T47D (cell line): ENCODE measurements around the gene SND1.
"Not testable (repeated sequence)": the region's sequence is repeated elsewhere in the genome, so short reads cannot be mapped to it uniquely, and the experiment has no call there.

Experiments
- DNase-seq, 2 experiments: peaks; one replicate each; pipeline versions ENCODE4 v3.0.0 to v3.0.0-alpha.2; 2011 to 2012; ENCODE audit warnings: low read depth in 1 of 2, low spot score in 1 of 2
- JUND ChIP-seq: IDR thresholded peaks from 2 replicates; pipeline ENCODE4 v1.6.1; 2012; ENCODE audit warnings: low read depth
- in situ Hi-C: cut with HindIII; loops from 2 replicates; pipeline ENCODE4 v1.10.0; 2016; ENCODE audit warnings: low sequenced_read_pairs, low pct_unique_long_range_greater_than_20kb

Gene SND1

DNA sequence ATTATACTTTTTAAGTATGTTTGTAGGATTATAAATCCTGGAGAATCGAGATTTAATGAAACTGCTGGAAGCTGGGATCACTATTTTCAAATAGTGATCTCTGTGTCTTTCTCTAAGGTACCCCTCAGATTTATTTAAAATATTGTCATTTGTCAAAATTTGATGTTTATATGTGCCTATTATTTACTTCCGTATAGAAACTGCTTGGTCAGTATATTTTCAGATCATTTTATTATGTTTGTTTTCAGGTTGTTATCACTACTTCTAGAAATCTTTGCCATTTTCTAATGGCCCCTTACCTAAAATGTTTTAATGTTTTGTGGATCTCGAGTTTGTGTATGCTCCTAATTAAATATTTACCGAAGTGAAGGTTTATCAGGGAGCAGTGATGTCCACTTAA is 183.7 kb downstream of the SND1 start:
- TF ChIP-seq JUND: no peak
- no peak for DNase-seq
- in situ Hi-C loops: no loop called here

DNA sequence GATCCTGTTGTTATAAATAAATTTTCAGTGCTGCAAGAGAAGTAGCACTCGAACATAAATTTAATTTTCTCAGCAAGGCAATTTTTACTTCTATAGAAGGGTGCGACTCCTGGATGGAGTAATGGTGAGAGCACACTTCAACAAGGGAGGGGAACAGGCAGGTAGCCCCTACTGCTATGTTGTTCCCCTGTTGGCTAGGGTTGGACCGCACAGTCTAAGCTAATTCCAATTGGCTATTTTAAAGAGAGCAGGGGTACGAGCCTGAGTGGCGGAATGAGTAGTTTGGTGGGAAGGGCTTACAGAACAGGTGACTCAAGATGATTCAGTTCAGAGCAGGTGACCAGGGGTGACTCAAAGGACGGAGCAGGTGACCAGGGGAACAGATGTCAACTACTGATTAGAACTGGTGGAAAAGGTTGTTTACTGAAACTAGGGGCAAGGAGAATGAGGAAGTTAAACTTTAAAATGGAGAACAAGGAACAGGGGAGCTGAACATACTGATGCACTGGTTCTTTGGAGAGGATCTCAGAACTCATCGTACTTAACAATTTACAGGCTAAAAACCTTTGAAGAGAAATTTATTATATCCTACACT is 185.9 kb downstream of the SND1 start:
- in situ Hi-C loops: not testable (repeated sequence)

GRCh38 chr7:127838816-127839415 is 186.9 kb downstream of the SND1 start:
- in situ Hi-C loops: no loop called here
- TF ChIP-seq JUND: no peak
- DNase-seq: no peak

More for the DNA sequence above, 185.9 kb downstream of the SND1 start:
- DNase-seq: not testable (repeated sequence)

DNA sequence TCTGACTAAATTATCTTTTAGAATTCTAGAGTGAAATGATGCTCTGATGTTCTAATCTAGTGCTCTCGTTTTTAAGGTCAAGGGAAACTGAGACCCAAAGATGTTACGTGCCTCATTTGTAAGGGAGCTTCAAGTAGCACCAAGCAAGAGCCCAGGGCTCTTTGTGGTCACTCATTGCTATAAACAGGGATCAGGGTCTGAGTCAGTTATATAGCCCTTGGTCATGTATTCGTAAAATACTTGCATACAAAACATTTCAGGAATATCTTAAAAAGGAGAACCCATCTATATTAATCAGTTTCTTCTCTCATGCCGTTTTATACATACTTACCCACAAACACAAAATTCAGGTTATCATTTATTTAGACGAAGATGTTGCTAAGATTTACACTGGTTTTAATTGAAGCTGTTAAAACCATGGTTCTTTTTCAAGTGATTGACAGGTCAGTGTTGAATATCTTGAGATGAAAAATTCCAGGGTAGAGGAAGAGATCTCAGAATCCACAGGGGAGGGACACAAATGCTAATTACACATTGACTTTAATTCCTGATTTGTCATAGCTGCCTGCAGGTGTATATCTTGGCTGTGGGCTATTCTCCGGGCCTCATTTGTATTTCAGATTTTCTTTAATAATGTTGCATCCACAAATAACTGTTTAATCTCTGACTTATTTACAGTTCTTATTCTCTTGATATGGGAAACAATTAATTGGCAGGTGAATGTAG is 188.4 kb downstream of the SND1 start:
- in situ Hi-C loops: no loop called here
- no peak for DNase-seq
- no peak for TF ChIP-seq JUND

DNA sequence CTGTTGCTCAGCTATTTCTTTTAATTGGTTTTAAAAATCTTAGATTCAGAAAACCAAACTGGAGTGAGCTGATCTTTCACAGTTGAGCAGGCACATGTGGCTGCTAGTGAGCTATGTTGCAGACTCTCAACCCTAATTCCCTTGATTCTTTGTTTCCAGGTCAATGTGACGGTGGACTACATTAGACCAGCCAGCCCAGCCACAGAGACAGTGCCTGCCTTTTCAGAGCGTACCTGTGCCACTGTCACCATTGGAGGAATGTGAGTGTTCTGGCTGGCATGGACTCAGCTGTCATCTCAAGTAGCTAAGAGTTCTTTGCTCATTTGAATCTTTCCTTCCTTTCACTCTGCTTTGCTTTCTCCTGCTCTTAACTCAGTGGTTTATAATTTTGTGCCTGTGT is 192.2 kb downstream of the SND1 start:
- no peak for DNase-seq
- TF ChIP-seq JUND: no peak
- in situ Hi-C loops: no loop called here

GRCh38 chr7:127844707-127845331 is 192.8 kb downstream of the SND1 start:
- no peak for DNase-seq
- in situ Hi-C loops: no loop called here
- TF ChIP-seq JUND: no peak

DNA sequence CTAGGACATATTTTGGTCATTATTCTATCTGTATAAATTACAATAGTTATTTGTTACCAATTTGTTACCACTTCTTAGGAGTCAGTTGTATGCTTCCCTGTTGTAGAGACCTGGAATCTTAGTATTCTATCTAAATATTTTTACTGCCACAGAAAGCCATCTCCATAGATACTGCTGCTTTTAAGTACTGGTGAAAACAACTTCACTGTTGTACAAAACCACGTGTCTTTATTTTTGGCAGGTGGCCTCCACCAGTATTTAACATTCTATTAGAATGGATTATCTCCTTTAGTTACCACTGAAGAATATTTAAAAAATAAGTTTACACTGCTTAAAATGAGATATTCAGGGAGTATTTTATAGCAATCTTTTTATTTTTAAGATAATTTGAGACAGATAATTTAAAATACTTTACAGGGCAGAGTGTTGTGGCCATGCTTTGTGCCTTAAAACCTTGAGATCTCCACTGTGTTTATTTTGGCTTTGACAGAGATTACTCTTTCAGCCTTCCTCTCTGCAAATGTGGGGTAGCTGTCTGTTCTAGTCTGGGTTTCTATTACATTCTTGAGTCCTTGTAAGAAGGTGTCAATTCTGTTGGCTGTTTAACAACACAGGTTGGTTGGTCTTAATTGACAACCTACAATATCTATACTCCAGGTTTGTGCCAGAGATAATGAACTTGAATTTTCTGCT is 193.7 kb downstream of the SND1 start:
- in situ Hi-C loops: no loop called here
- no peak for TF ChIP-seq JUND
- DNase-seq: no peak

DNA sequence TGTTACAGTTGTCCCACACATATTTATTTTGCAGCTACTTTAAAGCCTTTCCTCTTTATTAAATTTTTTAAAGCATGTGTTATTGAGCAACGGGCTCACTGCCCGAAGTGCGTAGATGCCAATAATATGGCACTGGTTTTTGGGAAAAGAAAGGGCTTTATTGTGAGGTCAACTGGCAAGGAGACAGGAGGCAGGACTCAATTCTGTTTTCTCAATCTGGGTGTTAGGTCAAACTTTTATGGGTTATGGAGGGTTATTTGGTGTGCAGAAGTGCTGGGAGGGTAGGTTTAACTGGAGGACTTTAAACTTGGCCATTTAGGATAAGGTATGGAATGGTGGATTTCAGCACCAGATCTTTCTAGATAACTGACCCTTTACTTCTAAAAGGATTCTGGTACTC is 195.6 kb downstream of the SND1 start:
- no peak for DNase-seq
- in situ Hi-C loops: no loop called here
- no peak for TF ChIP-seq JUND

DNA sequence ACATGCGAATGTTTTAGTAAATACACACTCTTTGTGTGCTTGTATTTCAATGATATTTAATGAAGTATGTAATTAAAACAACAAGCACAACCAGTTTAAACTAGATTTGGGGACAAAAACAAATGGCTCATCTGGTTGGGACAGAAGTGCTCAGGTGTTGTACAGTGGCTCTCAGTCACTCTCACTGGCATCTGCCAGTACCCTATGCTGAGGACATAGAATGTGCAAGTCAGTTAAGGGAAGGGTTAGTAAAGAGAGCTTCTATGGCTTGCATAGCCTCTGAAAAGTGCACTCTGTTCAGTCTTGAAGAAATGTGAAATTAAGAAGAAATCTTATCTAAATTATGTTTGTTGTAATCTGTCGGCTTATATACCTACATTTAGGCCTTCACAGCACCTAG is 196.2 kb downstream of the SND1 start:
- in situ Hi-C loops: no loop called here

DNA sequence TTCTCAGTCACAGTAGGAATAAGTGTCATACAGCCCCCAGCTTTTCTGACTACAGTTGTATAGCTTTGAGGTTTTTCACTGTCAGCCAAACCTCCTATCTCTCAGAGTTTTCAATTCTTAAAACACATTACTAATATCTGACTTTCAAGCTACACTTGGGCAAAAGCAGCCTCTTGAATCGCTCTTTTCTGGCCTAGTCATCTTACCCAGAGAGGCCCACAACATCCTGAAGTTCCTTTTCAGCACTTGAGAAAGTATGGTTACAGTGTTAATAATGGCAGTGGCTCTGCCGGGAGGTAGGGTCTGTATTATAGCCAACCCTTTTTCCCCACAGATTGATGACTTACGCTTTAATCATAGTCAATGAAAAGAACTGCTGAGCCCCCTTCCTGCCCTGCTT is 198.2 kb downstream of the SND1 start:
- in situ Hi-C loops: no loop called here
- no peak for DNase-seq
- TF ChIP-seq JUND: no peak

More for the DNA sequence above, 196.2 kb downstream of the SND1 start:
- no peak for TF ChIP-seq JUND
- DNase-seq: no peak

- TF ChIP-seq JUND: no peak
- no peak for DNase-seq
- in situ Hi-C loops: no loop called here
Observed at GRCh38 chr7:127854383-127854782, 202.4 kb downstream of the SND1 start.

GRCh38 chr7:127857464-127857841 is 205.5 kb downstream of the SND1 start:
- in situ Hi-C loops: no loop called here
- no peak for DNase-seq
- TF ChIP-seq JUND: no peak
